ENCODE data around the gene DNAJC19.
"Not testable (repeated sequence)": the region's sequence is repeated elsewhere in the genome, so short reads cannot be mapped to it uniquely, and the experiment has no call there.

DNA sequence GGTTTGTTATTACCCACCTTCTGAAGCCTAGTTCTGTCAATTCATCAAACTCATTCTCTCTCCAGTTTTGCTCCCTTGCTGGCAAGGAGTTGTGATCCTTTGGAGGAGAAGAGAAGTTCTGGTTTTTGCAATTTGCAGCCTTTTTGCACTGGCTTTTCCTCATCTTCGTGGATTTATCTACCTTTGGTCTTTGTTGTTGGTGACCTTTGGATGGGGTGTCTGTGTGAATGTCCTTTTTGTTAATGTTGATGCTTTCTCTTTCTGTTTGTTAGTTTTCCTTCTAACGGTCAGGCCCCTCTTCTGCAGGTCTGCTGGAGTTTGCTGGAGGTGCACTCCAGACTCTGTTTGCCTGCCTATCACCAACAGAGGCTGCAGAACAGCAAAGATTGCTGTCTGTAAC lies 13.9 kb upstream of the DNAJC19 start:
- TF ChIP-seq EP300, POLR2AphosphoS5 (IDR thresholded peaks at IDR 0.05): not testable (repeated sequence)
- TF ChIP-seq, protein P1, sequence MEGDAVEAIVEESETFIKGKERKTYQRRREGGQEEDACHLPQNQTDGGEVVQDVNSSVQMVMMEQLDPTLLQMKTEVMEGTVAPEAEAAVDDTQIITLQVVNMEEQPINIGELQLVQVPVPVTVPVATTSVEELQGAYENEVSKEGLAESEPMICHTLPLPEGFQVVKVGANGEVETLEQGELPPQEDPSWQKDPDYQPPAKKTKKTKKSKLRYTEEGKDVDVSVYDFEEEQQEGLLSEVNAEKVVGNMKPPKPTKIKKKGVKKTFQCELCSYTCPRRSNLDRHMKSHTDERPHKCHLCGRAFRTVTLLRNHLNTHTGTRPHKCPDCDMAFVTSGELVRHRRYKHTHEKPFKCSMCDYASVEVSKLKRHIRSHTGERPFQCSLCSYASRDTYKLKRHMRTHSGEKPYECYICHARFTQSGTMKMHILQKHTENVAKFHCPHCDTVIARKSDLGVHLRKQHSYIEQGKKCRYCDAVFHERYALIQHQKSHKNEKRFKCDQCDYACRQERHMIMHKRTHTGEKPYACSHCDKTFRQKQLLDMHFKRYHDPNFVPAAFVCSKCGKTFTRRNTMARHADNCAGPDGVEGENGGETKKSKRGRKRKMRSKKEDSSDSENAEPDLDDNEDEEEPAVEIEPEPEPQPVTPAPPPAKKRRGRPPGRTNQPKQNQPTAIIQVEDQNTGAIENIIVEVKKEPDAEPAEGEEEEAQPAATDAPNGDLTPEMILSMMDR (IDR thresholded peaks at IDR 0.05) = not testable (repeated sequence)
